Measurements from ENCODE around the gene TRIM71.
"Not testable (repeated sequence)": the region's sequence is repeated elsewhere in the genome, so short reads cannot be mapped to it uniquely, and the experiment has no call there.

TRIM71 gene

GRCh38 chr3:32931273-32931672, 113.5 kb downstream of the TRIM71 start:
- H3K4me3 Mint-ChIP-seq; H3K9me3 Mint-ChIP-seq (ENCODE audit: low read depth): not testable (repeated sequence)

GRCh38 chr3:32934150-32934742, 116.4 kb downstream of the TRIM71 start:
- no peak overlapping the region for H3K27ac Mint-ChIP-seq
- no peaks in the 10 kb centered on the region for H3K4me1 Mint-ChIP-seq (ENCODE audit: low read depth)
- peaks cover 5% of the 10 kb centered on the region for H3K27me3 Mint-ChIP-seq
- H3K9me3 Mint-ChIP-seq (ENCODE audit: low read depth) = peaks cover 5% of the 10 kb centered on the region
- no peak overlapping the region for H3K4me3 Mint-ChIP-seq
- H3K36me3 Mint-ChIP-seq = peaks cover 6% of the 10 kb centered on the region

More at GRCh38 chr3:32931273-32931672, 113.5 kb downstream of the TRIM71 start:
- not testable (repeated sequence) for H3K27ac Mint-ChIP-seq; H3K4me1 Mint-ChIP-seq (ENCODE audit: low read depth); H3K27me3 Mint-ChIP-seq; H3K36me3 Mint-ChIP-seq

GRCh38 chr3:32937331-32937730, 119.5 kb downstream of the TRIM71 start:
- Mint-ChIP-seq H3K36me3 (peaks cover 2% of the 10 kb centered on the region), H3K27me3 (no peaks in the 10 kb centered on the region), H3K27ac (no peak overlapping the region), H3K4me3 (no peak overlapping the region), H3K9me3 (ENCODE audit: low read depth) (no peaks in the 10 kb centered on the region), H3K4me1 (ENCODE audit: low read depth) (no peaks in the 10 kb centered on the region)

- H3K27ac Mint-ChIP-seq; H3K27me3 Mint-ChIP-seq; H3K36me3 Mint-ChIP-seq; H3K9me3 Mint-ChIP-seq (ENCODE audit: low read depth); H3K4me1 Mint-ChIP-seq (ENCODE audit: low read depth); H3K4me3 Mint-ChIP-seq: not testable (repeated sequence)
Observed at GRCh38 chr3:32939531-32940284, 121.9 kb downstream of the TRIM71 start.

- H3K36me3 Mint-ChIP-seq = no peaks in the 10 kb centered on the region
- H3K27me3 Mint-ChIP-seq = no peaks in the 10 kb centered on the region
- H3K9me3 Mint-ChIP-seq (ENCODE audit: low read depth) = no peaks in the 10 kb centered on the region
- no peak overlapping the region for H3K27ac Mint-ChIP-seq
- H3K4me1 Mint-ChIP-seq (ENCODE audit: low read depth) = no peaks in the 10 kb centered on the region
- H3K4me3 Mint-ChIP-seq = no peak overlapping the region
Observed at GRCh38 chr3:32940726-32941125, 122.9 kb downstream of the TRIM71 start.

- Mint-ChIP-seq H3K27me3 (no peaks in the 10 kb centered on the region), H3K27ac (no peak overlapping the region), H3K4me3 (no peak overlapping the region), H3K9me3 (ENCODE audit: low read depth) (no peaks in the 10 kb centered on the region), H3K4me1 (ENCODE audit: low read depth) (peaks cover 14% of the 10 kb centered on the region), H3K36me3 (no peaks in the 10 kb centered on the region)
Observed at GRCh38 chr3:32945136-32945535, 127.3 kb downstream of the TRIM71 start.

GRCh38 chr3:32945598-32945997, 127.8 kb downstream of the TRIM71 start:
- H3K4me3 Mint-ChIP-seq = not testable (repeated sequence)

GRCh38 chr3:32946973-32947788, 129.4 kb downstream of the TRIM71 start:
- Mint-ChIP-seq H3K4me1 (ENCODE audit: low read depth) (peaks cover 29% of the 10 kb centered on the region), H3K9me3 (ENCODE audit: low read depth) (no peaks in the 10 kb centered on the region), H3K4me3 (no peak overlapping the region), H3K27me3 (no peaks in the 10 kb centered on the region), H3K27ac (no peak overlapping the region), H3K36me3 (no peaks in the 10 kb centered on the region)

More at GRCh38 chr3:32945598-32945997, 127.8 kb downstream of the TRIM71 start:
- H3K9me3 Mint-ChIP-seq (ENCODE audit: low read depth); H3K36me3 Mint-ChIP-seq; H3K27ac Mint-ChIP-seq; H3K27me3 Mint-ChIP-seq: not testable (repeated sequence)
- H3K4me1 Mint-ChIP-seq (ENCODE audit: low read depth) = peaks cover 16% of the 10 kb centered on the region
